MM.1S (cell line): ENCODE results near the gene ELP5.

ENCODE experiments used
- DNase-seq: peaks from one replicate; pipeline ENCODE4 v3.0.0-alpha.2; 2015
- H2AFZ ChIP-seq: fragments of 300-600 bp; sonication (generic); 2 replicates; pipeline ENCODE4 v1.6.0; 2016; ENCODE audit warnings: antibody characterized with exemption, low read length
- H3F3A ChIP-seq: fragments of 300-600 bp; sonication (generic); 2 replicates; pipeline ENCODE4 v1.6.1; 2016; ENCODE audit warnings: mild to moderate bottlenecking, antibody characterized with exemption, low read length, moderate library complexity, mixed read lengths; ENCODE audit not compliant: insufficient read depth
- H3K27ac ChIP-seq: fragments of 300-600 bp; sonication (generic); 2 replicates; pipeline ENCODE4 v1.5.1; 2016; ENCODE audit warnings: mild to moderate bottlenecking, low read length
- H3K27me3 ChIP-seq: fragments of 300-600 bp; sonication (generic); replicated peaks from 2 replicates; pipeline ENCODE4 v1.6.0; 2016; ENCODE audit warnings: low read length; ENCODE audit not compliant: insufficient read depth
- H3K36me3 ChIP-seq: fragments of 300-600 bp; sonication (generic); replicated peaks from 2 replicates; pipeline ENCODE4 v1.6.1; 2016; ENCODE audit warnings: mild to moderate bottlenecking, low read length, mixed read lengths; ENCODE audit not compliant: insufficient read depth
- H3K4me1 ChIP-seq: fragments of 300-600 bp; sonication (generic); 2 replicates; pipeline ENCODE4 v1.6.1; 2016; ENCODE audit warnings: low read length, mixed read lengths
- H3K4me2 ChIP-seq: fragments of 300-600 bp; sonication (generic); 2 replicates; pipeline ENCODE4 v1.6.0; 2016; ENCODE audit warnings: low read depth, low read length
- H3K4me3 ChIP-seq: fragments of 300-600 bp; sonication (generic); 2 replicates; pipeline ENCODE4 v1.5.1; 2016; ENCODE audit warnings: low read length, mixed read lengths
- H3K79me2 ChIP-seq: fragments of 300-600 bp; sonication (generic); 2 replicates; pipeline ENCODE4 v1.6.1; 2016; ENCODE audit warnings: mixed run types, low read length, mixed read lengths
- H3K9ac ChIP-seq: fragments of 300-600 bp; sonication (generic); 2 replicates; pipeline ENCODE4 v1.6.1; 2016; ENCODE audit warnings: low read length, mixed read lengths
- H3K9me2 ChIP-seq: fragments of 300-600 bp; sonication (generic); replicated peaks from 2 replicates; pipeline ENCODE4 v1.6.1; 2016; ENCODE audit warnings: mild to moderate bottlenecking, low read length, mixed read lengths; ENCODE audit not compliant: insufficient read depth
- H3K9me3 ChIP-seq: fragments of 300-600 bp; sonication (generic); replicated peaks from 2 replicates; pipeline ENCODE4 v1.6.1; 2016; ENCODE audit warnings: mild to moderate bottlenecking, low read length, mixed read lengths; ENCODE audit not compliant: insufficient read depth
- H4K20me1 ChIP-seq: fragments of 300-600 bp; sonication (generic); 2 replicates; pipeline ENCODE4 v1.6.1; 2016; ENCODE audit warnings: mild to moderate bottlenecking, low read length, moderate library complexity, mixed read lengths; ENCODE audit not compliant: insufficient read depth
- CTCF ChIP-seq: fragments of 300-600 bp; sonication (generic); IDR thresholded peaks from 2 replicates; pipeline ENCODE4 v1.5.1; 2016; ENCODE audit warnings: antibody characterized with exemption, low read length, mixed read lengths
- EZH2 ChIP-seq: fragments of 300-600 bp; sonication (generic); optimal IDR thresholded peaks from 2 replicates; pipeline ENCODE3; 2017; ENCODE audit warnings: low read depth, mild to moderate bottlenecking, antibody characterized with exemption, low read length, mixed read lengths
- EZH2phosphoT487 ChIP-seq: fragments of 300-600 bp; sonication (generic); IDR thresholded peaks from 2 replicates; pipeline ENCODE4 v1.6.1; 2018; ENCODE audit warnings: antibody characterized with exemption, low read length

The ELP5 gene

GRCh38 chr17:7293816-7294613 is 42.0 kb downstream of the ELP5 start:
- no peak overlapping the region for H3K4me3 ChIP-seq
- TF ChIP-seq CTCF (no peak), EZH2phosphoT487 (no peak), EZH2 (no peak)
- H3K79me2 ChIP-seq, result no peaks in the 10 kb centered on the region
- peaks cover 15% of the 10 kb centered on the region; the same call in 1 of the 2 replicates for H3K4me1 ChIP-seq
- no peak overlapping the region for H3K27ac ChIP-seq
- H3K4me2 ChIP-seq, result no peak overlapping the region
- H3K9me2 ChIP-seq, result no peaks in the 10 kb centered on the region
- H2AFZ ChIP-seq, result no peak overlapping the region
- no peaks in the 10 kb centered on the region for H3K36me3 ChIP-seq
- H3K9me3 ChIP-seq, result no peaks in the 10 kb centered on the region
- H3K9ac ChIP-seq, result no peak overlapping the region
- no peaks in the 10 kb centered on the region for H3F3A ChIP-seq
- no peak for DNase-seq
- no peaks in the 10 kb centered on the region for H4K20me1 ChIP-seq
- H3K27me3 ChIP-seq, result peaks cover 58% of the 10 kb centered on the region

GRCh38 chr17:7294614-7295153 is 42.7 kb downstream of the ELP5 start, which contains the start of gene YBX2:
Gene YBX2 (minus strand): TSS chr17:7294639. CDS start chr17:7294500, 139 bp downstream.
- H3K27me3 ChIP-seq, result peaks cover 53% of the 10 kb centered on the region
- peak within 1 kb of the TSS; percentile 72 for H3K4me2 ChIP-seq
- H2AFZ ChIP-seq, result peak within 1 kb of the TSS; percentile 72
- TF ChIP-seq EZH2phosphoT487, result no peak
- no peaks in the 10 kb centered on the region for H3K79me2 ChIP-seq
- DNase-seq, result peak; percentile 58
- peak within 1 kb of the TSS; percentile 51 for H3K4me3 ChIP-seq
- no peaks in the 10 kb centered on the region for H4K20me1 ChIP-seq
- H3K9me3 ChIP-seq, result no peaks in the 10 kb centered on the region
- H3K9me2 ChIP-seq, result no peaks in the 10 kb centered on the region
- H3K9ac ChIP-seq, result no peak within 1 kb of the TSS
- H3F3A ChIP-seq, result no peaks in the 10 kb centered on the region
- H3K4me1 ChIP-seq, result peaks cover 15% of the 10 kb centered on the region; the same call in 1 of the 2 replicates
- no peaks in the 10 kb centered on the region for H3K36me3 ChIP-seq
- H3K27ac ChIP-seq, result no peak within 1 kb of the TSS

GRCh38 chr17:7295230-7296180 is 43.5 kb downstream of the ELP5 start:
- no peak for DNase-seq
- Histone ChIP-seq H3K4me3 (peak overlapping the region; percentile 51), H3K4me2 (peak overlapping the region; percentile 72; the same call in 1 of the 2 replicates), H3K9me2 (no peaks in the 10 kb centered on the region), H3K79me2 (no peaks in the 10 kb centered on the region), H3K27me3 (peaks cover 53% of the 10 kb centered on the region), H2AFZ (peak overlapping the region; percentile 72), H3K27ac (no peak overlapping the region), H3K4me1 (peaks cover 15% of the 10 kb centered on the region; the same call in 1 of the 2 replicates), H3F3A (no peaks in the 10 kb centered on the region), H3K9me3 (no peaks in the 10 kb centered on the region), H3K36me3 (no peaks in the 10 kb centered on the region), H3K9ac (no peak overlapping the region), H4K20me1 (no peaks in the 10 kb centered on the region)
- TF ChIP-seq EZH2, result no peak
- TF ChIP-seq CTCF, result no peak
- no peak for TF ChIP-seq EZH2phosphoT487
